ENCODE data around the gene SLC16A4.

Gene SLC16A4

GRCh38 chr1:110393691-110394492, 3.1 kb upstream of the SLC16A4 start:
- no peaks in the 10 kb centered on the region for H3K27me3 Mint-ChIP-seq
- no peaks in the 10 kb centered on the region for H3K9me3 Mint-ChIP-seq
- no peak overlapping the region for H3K27ac Mint-ChIP-seq
- no peaks in the 10 kb centered on the region for H3K4me1 Mint-ChIP-seq (ENCODE audit: low read depth)
- peaks cover 24% of the 10 kb centered on the region for H3K36me3 Mint-ChIP-seq (ENCODE audit: low read depth)
- H3K4me3 Mint-ChIP-seq = no peak overlapping the region

GRCh38 chr1:110393286-110393685, 2.5 kb upstream of the SLC16A4 start:
- no peak overlapping the region for H3K27ac Mint-ChIP-seq
- H3K27me3 Mint-ChIP-seq = no peaks in the 10 kb centered on the region
- no peaks in the 10 kb centered on the region for H3K9me3 Mint-ChIP-seq
- H3K4me1 Mint-ChIP-seq (ENCODE audit: low read depth) = no peaks in the 10 kb centered on the region
- H3K36me3 Mint-ChIP-seq (ENCODE audit: low read depth) = peaks cover 22% of the 10 kb centered on the region
- no peak overlapping the region for H3K4me3 Mint-ChIP-seq

- no peak overlapping the region for H3K4me3 Mint-ChIP-seq
- H3K9me3 Mint-ChIP-seq = no peaks in the 10 kb centered on the region
- peaks cover 8% of the 10 kb centered on the region for H3K36me3 Mint-ChIP-seq (ENCODE audit: low read depth)
- no peaks in the 10 kb centered on the region for H3K27me3 Mint-ChIP-seq
- no peak overlapping the region for H3K27ac Mint-ChIP-seq
- H3K4me1 Mint-ChIP-seq (ENCODE audit: low read depth) = peaks cover 9% of the 10 kb centered on the region
These were observed 730 bp downstream of the SLC16A4 start for GRCh38 chr1:110390096-110390495.

GRCh38 chr1:110387048-110387754, 3.6 kb downstream of the SLC16A4 start:
- Mint-ChIP-seq H3K9me3 (no peaks in the 10 kb centered on the region), H3K27ac (no peak overlapping the region), H3K27me3 (no peaks in the 10 kb centered on the region), H3K36me3 (ENCODE audit: low read depth) (peaks cover 4% of the 10 kb centered on the region), H3K4me1 (ENCODE audit: low read depth) (peaks cover 26% of the 10 kb centered on the region), H3K4me3 (no peak overlapping the region)

GRCh38 chr1:110385369-110385768, 5.5 kb downstream of the SLC16A4 start:
- H3K27ac Mint-ChIP-seq = no peak overlapping the region
- H3K4me3 Mint-ChIP-seq = no peak overlapping the region
- no peaks in the 10 kb centered on the region for H3K9me3 Mint-ChIP-seq
- peaks cover 26% of the 10 kb centered on the region for H3K4me1 Mint-ChIP-seq (ENCODE audit: low read depth)
- no peaks in the 10 kb centered on the region for H3K27me3 Mint-ChIP-seq
- H3K36me3 Mint-ChIP-seq (ENCODE audit: low read depth) = peaks cover 11% of the 10 kb centered on the region

GRCh38 chr1:110384581-110385321, 6.1 kb downstream of the SLC16A4 start:
- Mint-ChIP-seq H3K4me1 (ENCODE audit: low read depth) (peaks cover 31% of the 10 kb centered on the region), H3K9me3 (no peaks in the 10 kb centered on the region), H3K4me3 (peak overlapping the region; percentile 32), H3K36me3 (ENCODE audit: low read depth) (peaks cover 17% of the 10 kb centered on the region), H3K27ac (no peak overlapping the region), H3K27me3 (no peaks in the 10 kb centered on the region)

GRCh38 chr1:110383251-110383990, 7.4 kb downstream of the SLC16A4 start:
- Mint-ChIP-seq H3K4me1 (ENCODE audit: low read depth) (peaks cover 31% of the 10 kb centered on the region), H3K27ac (peak overlapping the region; percentile 75), H3K9me3 (no peaks in the 10 kb centered on the region), H3K36me3 (ENCODE audit: low read depth) (peaks cover 27% of the 10 kb centered on the region), H3K4me3 (peak overlapping the region; percentile 22), H3K27me3 (no peaks in the 10 kb centered on the region)

- H3K4me3 Mint-ChIP-seq = no peak overlapping the region
These were observed 10.0 kb downstream of the SLC16A4 start for GRCh38 chr1:110380672-110381283.

GRCh38 chr1:110375490-110375889, 15.3 kb downstream of the SLC16A4 start:
- Mint-ChIP-seq H3K4me3 (no peak overlapping the region), H3K4me1 (ENCODE audit: low read depth) (peaks cover 9% of the 10 kb centered on the region), H3K36me3 (ENCODE audit: low read depth) (peaks cover 43% of the 10 kb centered on the region), H3K9me3 (no peaks in the 10 kb centered on the region), H3K27me3 (no peaks in the 10 kb centered on the region), H3K27ac (no peak overlapping the region)

More at GRCh38 chr1:110380672-110381283, 10.0 kb downstream of the SLC16A4 start:
- H3K4me1 Mint-ChIP-seq (ENCODE audit: low read depth) = peaks cover 25% of the 10 kb centered on the region
- peaks cover 41% of the 10 kb centered on the region for H3K36me3 Mint-ChIP-seq (ENCODE audit: low read depth)
- no peak overlapping the region for H3K27ac Mint-ChIP-seq
- no peaks in the 10 kb centered on the region for H3K27me3 Mint-ChIP-seq
- H3K9me3 Mint-ChIP-seq = no peaks in the 10 kb centered on the region

GRCh38 chr1:110370827-110371226, 20.0 kb downstream of the SLC16A4 start:
- Mint-ChIP-seq H3K27ac (no peak overlapping the region), H3K36me3 (ENCODE audit: low read depth) (peaks cover 33% of the 10 kb centered on the region), H3K4me1 (ENCODE audit: low read depth) (peaks cover 11% of the 10 kb centered on the region), H3K9me3 (no peaks in the 10 kb centered on the region), H3K4me3 (no peak overlapping the region), H3K27me3 (no peaks in the 10 kb centered on the region)

- H3K4me3 Mint-ChIP-seq = no peak overlapping the region
- no peaks in the 10 kb centered on the region for H3K27me3 Mint-ChIP-seq
- H3K27ac Mint-ChIP-seq = no peak overlapping the region
- H3K4me1 Mint-ChIP-seq (ENCODE audit: low read depth) = no peaks in the 10 kb centered on the region
- peaks cover 41% of the 10 kb centered on the region for H3K36me3 Mint-ChIP-seq (ENCODE audit: low read depth)
- no peaks in the 10 kb centered on the region for H3K9me3 Mint-ChIP-seq
These were observed 26.6 kb downstream of the SLC16A4 start for GRCh38 chr1:110364221-110364620.

GRCh38 chr1:110361856-110362255, 29.0 kb downstream of the SLC16A4 start:
- H3K4me3 Mint-ChIP-seq = no peak overlapping the region
- no peaks in the 10 kb centered on the region for H3K27me3 Mint-ChIP-seq
- H3K9me3 Mint-ChIP-seq = no peaks in the 10 kb centered on the region
- H3K27ac Mint-ChIP-seq = no peak overlapping the region
- H3K4me1 Mint-ChIP-seq (ENCODE audit: low read depth) = no peaks in the 10 kb centered on the region
- peaks cover 49% of the 10 kb centered on the region for H3K36me3 Mint-ChIP-seq (ENCODE audit: low read depth)

GRCh38 chr1:110360431-110360830, 30.4 kb downstream of the SLC16A4 start:
- no peak overlapping the region for H3K27ac Mint-ChIP-seq
- peaks cover 12% of the 10 kb centered on the region for H3K4me1 Mint-ChIP-seq (ENCODE audit: low read depth)
- H3K9me3 Mint-ChIP-seq = no peaks in the 10 kb centered on the region
- peaks cover 49% of the 10 kb centered on the region for H3K36me3 Mint-ChIP-seq (ENCODE audit: low read depth)
- no peaks in the 10 kb centered on the region for H3K27me3 Mint-ChIP-seq
- H3K4me3 Mint-ChIP-seq = no peak overlapping the region

GRCh38 chr1:110356379-110356778, 34.4 kb downstream of the SLC16A4 start:
- Mint-ChIP-seq H3K27ac (peak overlapping the region; percentile 29), H3K4me1 (ENCODE audit: low read depth) (peaks cover 36% of the 10 kb centered on the region), H3K27me3 (no peaks in the 10 kb centered on the region), H3K9me3 (no peaks in the 10 kb centered on the region), H3K36me3 (ENCODE audit: low read depth) (peaks cover 45% of the 10 kb centered on the region), H3K4me3 (no peak overlapping the region)
